GM19395 (cell line): Measurements from ENCODE around the gene ANKHD1.
"Not testable (repeated sequence)": the region's sequence is repeated elsewhere in the genome, so short reads cannot be mapped to it uniquely, and the experiment has no call there.

Experiments
- ATAC-seq: cut with Tn5 transposase; IDR thresholded peaks from one replicate; pipeline ENCODE4 v1.9.1; 2021; ENCODE audit warnings: mild to moderate bottlenecking, moderate library complexity; ENCODE audit not compliant: unreplicated experiment

Gene ANKHD1

GRCh38 chr5:140418862-140419520 lies 17.4 kb downstream of the ANKHD1 start:
- no peak for ATAC-seq

- ATAC-seq, result no peak
Observed at GRCh38 chr5:140420226-140420570, 18.6 kb downstream of the ANKHD1 start.

GRCh38 chr5:140420665-140421361 lies 19.2 kb downstream of the ANKHD1 start:
- no peak for ATAC-seq

GRCh38 chr5:140421375-140421774 lies 19.7 kb downstream of the ANKHD1 start:
- ATAC-seq, result not testable (repeated sequence)

- ATAC-seq, result no peak
Observed at GRCh38 chr5:140423609-140424008, 22.0 kb downstream of the ANKHD1 start.

GRCh38 chr5:140424135-140424534 lies 22.5 kb downstream of the ANKHD1 start:
- no peak for ATAC-seq

- not testable (repeated sequence) for ATAC-seq
Observed at GRCh38 chr5:140427726-140428125, 26.1 kb downstream of the ANKHD1 start.

- no peak for ATAC-seq
Observed at GRCh38 chr5:140429724-140430123, 28.1 kb downstream of the ANKHD1 start.

- no peak for ATAC-seq
Observed at GRCh38 chr5:140432212-140432611, 30.6 kb downstream of the ANKHD1 start.

GRCh38 chr5:140432916-140433315 lies 31.3 kb downstream of the ANKHD1 start:
- ATAC-seq, result no peak

- not testable (repeated sequence) for ATAC-seq
Observed at GRCh38 chr5:140457368-140457767, 55.7 kb downstream of the ANKHD1 start.

- ATAC-seq, result no peak
Observed at GRCh38 chr5:140466981-140467742, 65.5 kb downstream of the ANKHD1 start.

GRCh38 chr5:140468188-140468587 lies 66.6 kb downstream of the ANKHD1 start:
- no peak for ATAC-seq

- ATAC-seq, result no peak
Observed at GRCh38 chr5:140469259-140469658, 67.6 kb downstream of the ANKHD1 start.

GRCh38 chr5:140480310-140481014 lies 78.8 kb downstream of the ANKHD1 start:
- ATAC-seq, result no peak

GRCh38 chr5:140481758-140482157 lies 80.1 kb downstream of the ANKHD1 start:
- no peak for ATAC-seq

- no peak for ATAC-seq
Observed at GRCh38 chr5:140483055-140483454, 81.4 kb downstream of the ANKHD1 start.

GRCh38 chr5:140488141-140488540 lies 86.5 kb downstream of the ANKHD1 start:
- ATAC-seq, result not testable (repeated sequence)

- no peak for ATAC-seq
Observed at GRCh38 chr5:140488914-140489313, 87.3 kb downstream of the ANKHD1 start.

GRCh38 chr5:140497897-140498296 lies 96.3 kb downstream of the ANKHD1 start:
- ATAC-seq, result no peak

- ATAC-seq, result no peak
Observed at GRCh38 chr5:140498591-140498990, 97.0 kb downstream of the ANKHD1 start.
